ENCODE measurements around the gene PROSER2.

PROSER2 gene

GRCh38 chr10:11913079-11913641 is 90.0 kb downstream of the PROSER2 start:
- TF ChIP-seq CTCF (IDR thresholded peaks at IDR 0.05; ENCODE audit: control insufficient read depth, insufficient read depth, low read depth, low read length, missing control alignments), result no peak
- H3K4me3 ChIP-seq (ENCODE audit: control insufficient read depth, low read depth, low read length), result no peak overlapping the region
- no peak for DNase-seq (ENCODE audit: low read depth)

DNA sequence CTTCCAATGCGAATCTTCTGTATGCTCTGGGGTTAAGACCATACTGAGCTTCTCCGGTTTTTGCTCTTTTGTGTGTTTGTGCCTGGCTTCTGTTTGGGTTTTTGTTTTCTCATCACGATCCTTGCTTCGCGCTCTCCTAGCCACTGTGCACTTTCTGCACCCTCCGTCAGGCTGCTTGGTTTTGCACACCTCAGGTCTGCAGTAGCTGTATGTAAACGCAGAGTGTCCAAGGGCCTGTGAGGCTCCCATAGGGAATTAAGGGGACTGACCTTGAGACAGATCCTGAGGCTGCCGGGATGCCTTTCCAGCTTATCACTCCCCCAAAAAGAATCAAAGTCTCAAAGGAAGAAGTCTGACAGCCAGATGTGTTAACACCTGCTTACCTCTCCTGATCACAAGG is 95.2 kb downstream of the PROSER2 start:
- TF ChIP-seq CTCF (IDR thresholded peaks at IDR 0.05; ENCODE audit: control insufficient read depth, insufficient read depth, low read depth, low read length, missing control alignments), result no peak
- no peak overlapping the region for H3K4me3 ChIP-seq (ENCODE audit: control insufficient read depth, low read depth, low read length)
- no peak for DNase-seq (ENCODE audit: low read depth)

DNA sequence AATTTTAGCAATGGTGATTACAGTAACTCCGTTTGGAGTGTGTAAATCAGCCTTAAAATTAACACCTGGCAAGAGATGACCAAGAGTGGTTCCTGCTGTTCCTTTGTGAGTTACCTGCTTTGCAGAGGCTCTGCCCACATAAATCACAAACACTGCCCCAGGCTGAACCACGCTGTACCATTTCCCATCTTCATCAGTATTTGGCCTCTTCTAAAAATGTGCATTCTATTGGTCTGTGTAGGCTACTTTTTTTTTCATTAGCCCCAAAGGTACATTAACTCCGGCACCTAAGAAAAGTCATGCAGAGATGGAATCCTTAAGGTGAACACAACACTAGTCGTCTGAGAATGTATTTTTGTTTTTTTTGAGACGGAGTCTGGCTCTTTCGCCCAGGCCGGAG is 96.1 kb downstream of the PROSER2 start:
- no peak for DNase-seq (ENCODE audit: low read depth)
- H3K4me3 ChIP-seq (ENCODE audit: control insufficient read depth, low read depth, low read length), result no peak overlapping the region
- no peak for TF ChIP-seq CTCF (IDR thresholded peaks at IDR 0.05; ENCODE audit: control insufficient read depth, insufficient read depth, low read depth, low read length, missing control alignments)
